Gastrocnemius medialis (tissue), 4 donors: ENCODE measurements around the gene C1GALT1C1L.

Source experiments
- POLR2A ChIP-seq, 2 donors: fragments of 450-650 bp; IDR thresholded peaks; one replicate each; pipeline ENCODE4 v1.6.1; 2017; ENCODE audit warnings: antibody characterized with exemption in 2 of 2, mild to moderate bottlenecking in 2 of 2, moderate library complexity in 2 of 2
- TF ChIP-seq, protein P1 (sequence below), 5 experiments: fragments of 450-650 bp in 3 of 5; fragments of 200-600 bp in 2 of 5; sonication (generic) in 2 of 5; IDR thresholded peaks in 4 of 5; conservative IDR thresholded peaks in 1 of 5; 1 replicate in 4 of 5; 2 replicates in 1 of 5; pipeline ENCODE4 v1.5.1; 2016 to 2019; ENCODE audit warnings: antibody characterized with exemption in 5 of 5, mild to moderate bottlenecking in 3 of 5, moderate library complexity in 3 of 5

DNA sequence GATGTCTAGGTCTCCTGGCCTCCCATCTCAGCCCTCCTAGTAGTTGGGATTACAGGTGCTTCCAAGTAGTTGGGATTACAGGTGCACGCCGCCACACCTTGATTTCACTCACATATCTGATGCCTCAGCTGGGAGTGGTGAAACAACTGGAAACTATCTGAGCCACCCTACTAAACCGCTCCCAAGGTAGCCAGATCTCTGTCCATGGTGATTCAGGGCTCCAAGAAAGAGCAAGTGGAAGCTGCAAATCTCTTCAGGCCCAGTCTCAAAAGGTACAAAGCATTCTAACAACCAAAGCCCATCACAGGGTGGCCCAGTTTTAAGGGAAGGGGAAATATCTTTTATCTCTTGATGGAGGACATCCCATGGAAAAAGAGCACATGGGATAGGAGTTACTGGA lies 19.0 kb downstream of the C1GALT1C1L start:
- no peak for TF ChIP-seq POLR2A (IDR thresholded peaks at IDR 0.05)
- TF ChIP-seq, protein P1, sequence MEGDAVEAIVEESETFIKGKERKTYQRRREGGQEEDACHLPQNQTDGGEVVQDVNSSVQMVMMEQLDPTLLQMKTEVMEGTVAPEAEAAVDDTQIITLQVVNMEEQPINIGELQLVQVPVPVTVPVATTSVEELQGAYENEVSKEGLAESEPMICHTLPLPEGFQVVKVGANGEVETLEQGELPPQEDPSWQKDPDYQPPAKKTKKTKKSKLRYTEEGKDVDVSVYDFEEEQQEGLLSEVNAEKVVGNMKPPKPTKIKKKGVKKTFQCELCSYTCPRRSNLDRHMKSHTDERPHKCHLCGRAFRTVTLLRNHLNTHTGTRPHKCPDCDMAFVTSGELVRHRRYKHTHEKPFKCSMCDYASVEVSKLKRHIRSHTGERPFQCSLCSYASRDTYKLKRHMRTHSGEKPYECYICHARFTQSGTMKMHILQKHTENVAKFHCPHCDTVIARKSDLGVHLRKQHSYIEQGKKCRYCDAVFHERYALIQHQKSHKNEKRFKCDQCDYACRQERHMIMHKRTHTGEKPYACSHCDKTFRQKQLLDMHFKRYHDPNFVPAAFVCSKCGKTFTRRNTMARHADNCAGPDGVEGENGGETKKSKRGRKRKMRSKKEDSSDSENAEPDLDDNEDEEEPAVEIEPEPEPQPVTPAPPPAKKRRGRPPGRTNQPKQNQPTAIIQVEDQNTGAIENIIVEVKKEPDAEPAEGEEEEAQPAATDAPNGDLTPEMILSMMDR (IDR thresholded peaks at IDR 0.05 in 4 of 5, conservative IDR thresholded peaks at IDR 0.05 in 1 of 5) = no peak
